HEK293 (cell line): Measurements from ENCODE around the gene CACNA2D1.

Experiments used
- CTCF ChIA-PET: fragments of 350-600 bp; formaldehyde crosslinking; extraction: SDS; loops from one replicate; lab custom pipeline; 2021; ENCODE audit warnings: antibody characterized with exemption; lab: Yijun Ruan, JAX
- POLR2A ChIA-PET: fragments of 300-600 bp; formaldehyde crosslinking; extraction: SDS; loops from one replicate; lab custom pipeline; 2020; ENCODE audit warnings: antibody characterized with exemption, inconsistent platforms; lab: Yijun Ruan, JAX
- H3K27ac ChIP-seq: fragments of 200-500 bp; sonication (Bioruptor generic); 2 replicates; pipeline ENCODE4 v1.5.1; 2014; ENCODE audit warnings: low read depth, low read length, control low read depth, inconsistent platforms; ENCODE audit errors: extremely low read depth
- H3K36me3 ChIP-seq, 2 experiments: fragments of 200-500 bp in 1 of 2; sonication (Bioruptor generic) in 1 of 2; 1 replicate in 1 of 2; 2 replicates in 1 of 2; pipeline ENCODE4 v1.5.1; 2014 to 2017; ENCODE audit warnings: inconsistent platforms in 2 of 2, low read length in 2 of 2; ENCODE audit not compliant: control insufficient read depth in 2 of 2, insufficient read depth in 1 of 2
- H3K4me1 ChIP-seq: fragments of 200-500 bp; sonication (Bioruptor generic); 2 replicates; pipeline ENCODE4 v1.5.1; 2014; ENCODE audit warnings: mild to moderate bottlenecking, low read length, inconsistent platforms; ENCODE audit not compliant: control insufficient read depth, insufficient read depth
- H3K4me3 ChIP-seq: 2 replicates; pipeline ENCODE4 v1.5.1; 2011; ENCODE audit warnings: low read depth, mild to moderate bottlenecking, control low read depth, low read length, moderate library complexity
- H3K9me3 ChIP-seq: fragments of 200-500 bp; sonication (Bioruptor generic); 2 replicates; pipeline ENCODE4 v1.5.1; 2014; ENCODE audit warnings: low read depth, low read length, inconsistent platforms; ENCODE audit not compliant: control insufficient read depth, insufficient read depth
- BCL11A ChIP-seq: fragments of 450-650 bp; formaldehyde crosslinking; IDR thresholded peaks from 2 replicates; pipeline ENCODE4 v1.5.1; 2016; ENCODE audit warnings: low read depth, missing biosample characterization, missing genetic modification characterization
- BCL6B ChIP-seq: fragments of 450-650 bp; formaldehyde crosslinking; IDR thresholded peaks from 2 replicates; pipeline ENCODE4 v1.5.1; 2017; ENCODE audit warnings: missing biosample characterization, missing genetic modification characterization
- EGR2 ChIP-seq: fragments of 450-650 bp; formaldehyde crosslinking; IDR thresholded peaks from 2 replicates; pipeline ENCODE4 v1.5.1; 2016; ENCODE audit warnings: low read depth, missing biosample characterization, missing genetic modification characterization
- GLIS2 ChIP-seq: fragments of 450-650 bp; formaldehyde crosslinking; IDR thresholded peaks from 2 replicates; pipeline ENCODE4 v1.5.1; 2016; ENCODE audit warnings: missing biosample characterization, missing genetic modification characterization
- OSR2 ChIP-seq: fragments of 450-650 bp; formaldehyde crosslinking; IDR thresholded peaks from 2 replicates; pipeline ENCODE4 v1.5.1; 2016; ENCODE audit warnings: missing biosample characterization, missing genetic modification characterization
- PRDM1 ChIP-seq: fragments of 450-650 bp; formaldehyde crosslinking; IDR thresholded peaks from 2 replicates; pipeline ENCODE4; 2016; ENCODE audit warnings: missing biosample characterization, missing genetic modification characterization
- PRDM6 ChIP-seq: fragments of 450-650 bp; formaldehyde crosslinking; IDR thresholded peaks from 2 replicates; pipeline ENCODE4 v1.5.1; 2017; ENCODE audit warnings: missing biosample characterization, missing genetic modification characterization
- REST ChIP-seq: fragments of 450-650 bp; formaldehyde crosslinking; IDR thresholded peaks from 2 replicates; pipeline ENCODE4 v1.5.1; 2016; ENCODE audit warnings: missing biosample characterization, missing genetic modification characterization
- ZBTB17 ChIP-seq: fragments of 450-650 bp; formaldehyde crosslinking; IDR thresholded peaks from 2 replicates; pipeline ENCODE4 v1.5.1; 2016; ENCODE audit warnings: missing biosample characterization, missing genetic modification characterization
- ZNF335 ChIP-seq: fragments of 450-650 bp; formaldehyde crosslinking; conservative IDR thresholded peaks from 2 replicates; pipeline ENCODE4 v1.5.1; 2016; ENCODE audit warnings: missing biosample characterization, missing genetic modification characterization
- ZNF600 ChIP-seq: fragments of 450-650 bp; formaldehyde crosslinking; IDR thresholded peaks from 2 replicates; pipeline ENCODE4 v1.5.1; 2016; ENCODE audit warnings: missing biosample characterization, missing genetic modification characterization
- ZSCAN30 ChIP-seq: fragments of 450-650 bp; IDR thresholded peaks from 2 replicates; pipeline ENCODE4 v1.5.1; 2018; ENCODE audit warnings: missing biosample characterization, mild to moderate bottlenecking, missing genetic modification characterization, moderate library complexity
- ZSCAN4 ChIP-seq: fragments of 450-650 bp; formaldehyde crosslinking; IDR thresholded peaks from 2 replicates; pipeline ENCODE4 v1.5.1; 2017; ENCODE audit warnings: missing biosample characterization, missing genetic modification characterization

The CACNA2D1 gene

GRCh38 chr7:82443036-82443546, 486 bp downstream of the CACNA2D1 start (continued):
- TF ChIP-seq EGR2 (tag by site-specific recombination): 0 out of 2 replicates have a peak, but pooled peaks have one; percentile 18
- peak; percentile 54; the same call in 1 of the 2 replicates for TF ChIP-seq ZNF335 (tag by site-specific recombination)
- TF ChIP-seq ZBTB17 (tag by site-specific recombination): peak; percentile 49; the same call in 1 of the 2 replicates
- TF ChIP-seq BCL6B (tag by site-specific recombination): no peak
- no peak for TF ChIP-seq BCL11A
- peak; percentile 82 for TF ChIP-seq ZSCAN30 (tag by site-specific recombination)

GRCh38 chr7:82442492-82443035, 1.0 kb downstream of the CACNA2D1 start:
- H3K27ac ChIP-seq: peak overlapping the region; percentile 99
- no peaks in the 10 kb centered on the region for H3K36me3 ChIP-seq
- H3K4me3 ChIP-seq: peak overlapping the region; percentile 94
- POLR2A ChIA-PET: no interaction called here
- no peak for TF ChIP-seq ZSCAN4
- TF ChIP-seq ZNF335 (tag by site-specific recombination): peak; percentile 68
- TF ChIP-seq GLIS2 (tag by site-specific recombination): peak; percentile 45; the same call in 1 of the 2 replicates
- CTCF ChIA-PET: no interaction called here
- peaks cover 10% of the 10 kb centered on the region for H3K4me1 ChIP-seq
- H3K9me3 ChIP-seq: no peaks in the 10 kb centered on the region

GRCh38 chr7:82441669-82442478, 1.7 kb downstream of the CACNA2D1 start:
- Histone ChIP-seq H3K9me3 (no peaks in the 10 kb centered on the region), H3K4me1 (peaks cover 10% of the 10 kb centered on the region), H3K27ac (peak overlapping the region; percentile 99; the same call in 1 of the 2 replicates), H3K36me3 (no peaks in the 10 kb centered on the region), H3K4me3 (peak overlapping the region; percentile 94)
- POLR2A ChIA-PET: no interaction called here
- CTCF ChIA-PET: no interaction called here
- 0 out of 2 replicates have a peak, but pooled peaks have one; percentile 24 for TF ChIP-seq OSR2 (tag by site-specific recombination)
- TF ChIP-seq PRDM6 (tag by site-specific recombination): peak; percentile 70
- TF ChIP-seq PRDM1: peak; percentile 33; the same call in 1 of the 2 replicates
- TF ChIP-seq REST: peak; percentile 87
- TF ChIP-seq ZNF600 (tag by site-specific recombination): no peak
- TF ChIP-seq, all 188 proteins: peak for 4
